ENCODE measurements around the gene SUSD6.

- no peak for TF ChIP-seq CTCF (conservative IDR thresholded peaks at IDR 0.05; ENCODE audit: low read depth in 2 of 2)
- TF ChIP-seq ZNF114 (CRISPR knock-in tag; IDR thresholded peaks at IDR 0.05), result no peak
These were observed 37.4 kb downstream of the SUSD6 start for GRCh38 chr14:69648480-69649451.

Data from GM23338 (cell line).